ENCODE data around the gene NPFF.
A peak's percentile ranks its signal among the peaks of the same experiment; 100 is the strongest.
"Not testable (repeated sequence)": the region's sequence is repeated elsewhere in the genome, so short reads cannot be mapped to it uniquely, and the experiment has no call there.

NPFF gene

DNA sequence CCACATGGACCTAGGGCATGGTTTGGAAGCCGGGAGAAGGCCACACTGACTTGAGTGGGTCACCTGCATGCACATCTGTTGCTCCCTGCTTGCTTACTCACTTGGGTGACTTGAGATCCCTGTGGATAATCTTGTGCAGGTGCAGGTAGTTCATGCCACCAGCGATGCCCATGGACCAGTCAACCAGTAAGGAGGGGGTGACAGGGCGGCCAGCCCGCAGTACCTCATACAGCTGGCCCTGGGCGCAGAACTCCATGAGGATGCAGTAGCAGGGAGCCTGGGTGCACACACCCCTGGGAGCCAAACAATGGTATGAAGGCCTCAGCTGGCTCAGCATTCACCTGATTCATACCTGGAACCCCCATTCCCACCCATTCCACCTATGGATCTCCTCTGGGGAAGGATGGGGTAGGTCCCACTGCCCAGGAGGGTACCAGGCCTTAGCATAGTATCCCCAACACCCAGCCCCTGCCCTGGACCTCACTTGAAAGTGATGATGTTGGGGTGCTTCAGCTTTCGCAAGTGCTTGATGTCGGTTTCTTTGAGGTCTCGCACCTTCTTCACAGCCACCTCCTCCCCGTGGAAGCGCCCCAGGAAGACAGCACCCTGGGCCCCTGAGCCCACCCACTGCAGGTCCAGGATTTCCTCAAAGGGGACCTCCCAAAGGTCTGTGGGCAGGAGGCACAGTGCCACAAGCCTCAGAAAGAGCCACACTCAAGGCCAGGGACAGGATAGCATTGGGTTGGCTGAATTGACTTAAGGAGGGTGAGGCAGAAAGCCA lies 21.1 kb downstream of the NPFF start:
- no peak overlapping the region for H3K4me3 ChIP-seq (ENCODE audit: low read length)
- TF ChIP-seq, protein P1, sequence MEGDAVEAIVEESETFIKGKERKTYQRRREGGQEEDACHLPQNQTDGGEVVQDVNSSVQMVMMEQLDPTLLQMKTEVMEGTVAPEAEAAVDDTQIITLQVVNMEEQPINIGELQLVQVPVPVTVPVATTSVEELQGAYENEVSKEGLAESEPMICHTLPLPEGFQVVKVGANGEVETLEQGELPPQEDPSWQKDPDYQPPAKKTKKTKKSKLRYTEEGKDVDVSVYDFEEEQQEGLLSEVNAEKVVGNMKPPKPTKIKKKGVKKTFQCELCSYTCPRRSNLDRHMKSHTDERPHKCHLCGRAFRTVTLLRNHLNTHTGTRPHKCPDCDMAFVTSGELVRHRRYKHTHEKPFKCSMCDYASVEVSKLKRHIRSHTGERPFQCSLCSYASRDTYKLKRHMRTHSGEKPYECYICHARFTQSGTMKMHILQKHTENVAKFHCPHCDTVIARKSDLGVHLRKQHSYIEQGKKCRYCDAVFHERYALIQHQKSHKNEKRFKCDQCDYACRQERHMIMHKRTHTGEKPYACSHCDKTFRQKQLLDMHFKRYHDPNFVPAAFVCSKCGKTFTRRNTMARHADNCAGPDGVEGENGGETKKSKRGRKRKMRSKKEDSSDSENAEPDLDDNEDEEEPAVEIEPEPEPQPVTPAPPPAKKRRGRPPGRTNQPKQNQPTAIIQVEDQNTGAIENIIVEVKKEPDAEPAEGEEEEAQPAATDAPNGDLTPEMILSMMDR (IDR thresholded peaks at IDR 0.05; ENCODE audit: insufficient read depth, low read depth, low read length, missing control alignments), result no peak
- no peak for DNase-seq (ENCODE audit: low read depth)

DNA sequence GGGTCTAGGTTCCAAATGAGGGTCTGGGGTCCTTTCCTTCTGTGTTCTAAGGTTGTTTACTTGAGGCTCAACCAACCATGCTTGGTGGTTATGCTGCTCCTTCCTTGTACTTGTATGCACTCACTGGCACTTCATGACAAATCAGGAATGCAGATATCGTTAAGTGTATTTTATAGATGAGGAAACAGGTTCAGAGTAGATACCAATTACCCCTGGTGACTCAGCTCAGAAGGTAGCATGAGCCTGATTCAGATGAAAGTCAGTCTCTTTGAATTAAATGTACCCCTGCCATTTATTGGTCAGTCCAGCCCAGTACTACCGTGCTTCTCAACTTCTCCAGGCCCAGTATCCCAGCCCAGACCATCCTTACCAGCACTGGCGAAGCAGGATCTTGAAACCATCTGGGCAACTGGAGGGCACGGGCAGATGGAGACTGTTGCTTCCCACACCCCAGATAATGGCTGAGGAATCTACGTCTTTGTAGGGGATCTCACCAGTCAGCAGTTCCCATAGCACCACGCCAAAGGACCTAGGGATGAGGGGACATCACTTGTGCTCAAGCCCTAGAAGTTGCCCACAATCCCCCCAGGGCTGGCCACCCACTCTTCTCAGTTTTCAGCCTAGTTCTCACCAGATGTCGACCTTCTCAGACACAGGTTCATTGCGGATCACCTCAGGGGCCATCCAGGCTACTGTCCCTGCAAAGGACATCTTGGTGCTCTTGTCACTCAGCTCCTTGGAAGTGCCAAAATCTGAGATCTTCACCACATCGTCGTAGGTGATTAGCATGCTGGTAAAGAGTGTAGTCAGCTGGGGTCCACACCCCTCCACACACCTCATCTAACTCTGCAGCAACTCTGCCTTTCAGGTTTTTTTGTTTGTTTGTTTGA lies 22.4 kb downstream of the NPFF start:
- TF ChIP-seq, protein P1 (IDR thresholded peaks at IDR 0.05; ENCODE audit: insufficient read depth, low read depth, low read length, missing control alignments), result no peak
- H3K4me3 ChIP-seq (ENCODE audit: low read length), result no peak overlapping the region
- peak; percentile 61 for DNase-seq (ENCODE audit: low read depth)

DNA sequence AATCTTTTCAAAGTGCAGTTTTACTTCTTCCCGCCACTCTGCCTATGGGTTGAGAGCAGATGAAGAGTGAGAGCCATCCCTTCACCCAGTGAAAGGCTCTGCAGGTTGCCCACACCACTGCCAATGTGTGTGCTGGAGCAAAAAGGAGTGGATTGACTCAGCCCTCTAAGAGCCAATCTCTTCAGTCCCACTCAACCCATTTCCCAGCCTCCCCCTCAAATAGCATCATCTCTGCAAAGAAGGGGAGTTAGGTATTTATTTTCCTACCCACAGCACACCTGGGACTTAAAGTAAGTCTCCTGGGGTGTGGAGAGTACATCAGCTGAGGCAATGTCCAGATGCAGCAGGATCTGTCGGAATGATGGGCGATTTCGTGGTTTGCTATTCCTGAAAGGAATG lies 23.3 kb downstream of the NPFF start:
- TF ChIP-seq, protein P1 (IDR thresholded peaks at IDR 0.05; ENCODE audit: insufficient read depth, low read depth, low read length, missing control alignments), result no peak
- no peak for DNase-seq (ENCODE audit: low read depth)
- no peak overlapping the region for H3K4me3 ChIP-seq (ENCODE audit: low read length)

DNA sequence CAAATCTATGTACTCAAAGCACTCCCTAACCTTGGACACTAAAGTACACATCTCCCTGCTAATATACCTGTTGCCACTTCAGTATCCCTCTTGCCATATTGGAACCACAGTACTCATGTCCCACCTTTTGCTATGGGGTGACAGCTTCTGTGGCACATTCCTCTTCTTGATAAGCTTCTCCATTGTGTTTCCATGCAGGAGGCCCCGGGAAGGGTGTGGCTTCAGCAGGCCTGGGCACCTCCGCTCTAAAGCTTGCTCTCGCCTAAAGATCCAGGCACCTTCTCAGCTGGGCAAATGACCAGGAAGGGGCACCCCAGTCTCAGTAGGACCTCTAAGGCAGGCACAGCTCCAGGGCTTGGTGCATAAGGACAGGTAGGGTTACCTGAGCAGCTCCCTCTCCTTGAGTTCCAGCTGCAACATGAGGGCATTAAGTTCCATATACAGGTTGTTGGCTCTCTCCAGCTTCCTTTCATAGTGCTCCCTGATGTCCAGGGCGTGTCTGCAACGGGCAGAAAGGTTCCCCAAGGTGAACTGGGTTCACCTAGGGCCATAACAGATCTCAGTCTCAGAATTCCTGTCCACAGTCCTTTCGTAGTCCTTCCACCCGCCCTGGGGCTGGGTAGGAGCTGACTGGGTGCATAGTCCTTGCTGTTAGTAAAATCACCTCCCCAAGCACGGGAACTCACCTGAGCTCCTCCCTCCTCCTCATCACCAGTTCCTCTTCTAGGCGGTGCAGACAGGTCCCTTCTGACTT lies 23.9 kb downstream of the NPFF start:
- no peak for DNase-seq (ENCODE audit: low read depth)
- TF ChIP-seq, protein P1 (IDR thresholded peaks at IDR 0.05; ENCODE audit: insufficient read depth, low read depth, low read length, missing control alignments), result no peak
- no peak overlapping the region for H3K4me3 ChIP-seq (ENCODE audit: low read length)

DNA sequence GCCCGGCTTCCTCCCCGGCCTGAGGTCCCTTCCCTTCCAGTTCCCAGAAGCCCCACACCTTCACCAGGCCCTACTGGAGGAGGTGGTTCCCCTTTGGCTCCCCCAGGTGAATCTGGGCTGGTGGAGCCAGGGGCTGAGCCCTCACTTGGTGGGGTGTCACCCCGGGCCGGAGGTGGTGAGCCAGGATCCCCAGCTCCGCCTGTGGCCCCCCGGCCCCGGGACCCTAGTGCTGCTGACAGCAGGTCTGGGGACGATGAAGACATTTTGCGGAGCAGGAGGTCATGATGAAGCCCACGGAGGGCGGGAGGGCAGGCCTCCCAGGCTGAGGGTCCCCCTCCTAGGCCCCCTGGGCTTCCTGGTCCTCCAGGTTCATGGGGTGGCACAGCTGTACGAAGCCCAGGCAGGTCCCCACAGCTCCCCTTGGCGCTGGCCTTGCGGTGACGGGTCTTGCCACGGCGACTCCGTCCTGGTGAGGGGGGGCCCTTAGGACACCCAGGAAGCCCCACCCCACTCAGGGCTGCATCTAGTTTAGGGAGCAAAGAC lies 24.6 kb downstream of the NPFF start:
- no peak for DNase-seq (ENCODE audit: low read depth)
- TF ChIP-seq, protein P1 (IDR thresholded peaks at IDR 0.05; ENCODE audit: insufficient read depth, low read depth, low read length, missing control alignments), result no peak
- no peak overlapping the region for H3K4me3 ChIP-seq (ENCODE audit: low read length)

DNA sequence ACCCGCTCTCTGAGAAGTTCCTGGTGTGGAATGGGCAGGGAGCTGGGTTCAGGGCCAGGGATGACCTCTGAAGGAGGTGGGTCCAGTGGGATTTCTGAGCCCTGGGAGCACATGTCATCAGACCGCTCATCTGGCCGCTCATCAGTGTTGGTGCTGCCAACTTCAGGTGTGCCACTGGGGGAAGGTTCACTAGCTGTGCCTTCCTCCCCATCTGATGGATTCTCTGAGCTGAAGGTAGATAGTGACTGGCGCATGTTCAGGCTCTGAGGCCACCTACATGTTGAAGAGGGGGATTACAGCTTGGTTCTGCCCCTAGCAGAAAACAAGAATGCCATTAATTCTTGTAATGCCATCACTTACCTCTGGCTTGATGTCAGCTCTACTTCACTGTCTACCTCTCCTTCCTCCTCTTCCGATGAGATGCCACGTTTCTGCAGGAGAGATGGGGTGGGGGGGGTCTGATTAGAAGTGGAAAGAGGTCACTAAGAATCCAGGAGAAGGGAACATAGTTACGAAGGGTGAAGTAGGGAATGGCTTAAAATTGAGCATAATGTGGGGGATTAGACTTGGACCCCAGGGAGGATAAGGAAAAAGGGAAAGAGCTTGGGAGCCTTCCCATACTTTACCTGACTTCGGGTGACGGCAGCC lies 25.2 kb downstream of the NPFF start:
- TF ChIP-seq, protein P1 (IDR thresholded peaks at IDR 0.05; ENCODE audit: insufficient read depth, low read depth, low read length, missing control alignments), result peak; percentile 14
- DNase-seq (ENCODE audit: low read depth), result peak; percentile 37
- no peak overlapping the region for H3K4me3 ChIP-seq (ENCODE audit: low read length)

DNA sequence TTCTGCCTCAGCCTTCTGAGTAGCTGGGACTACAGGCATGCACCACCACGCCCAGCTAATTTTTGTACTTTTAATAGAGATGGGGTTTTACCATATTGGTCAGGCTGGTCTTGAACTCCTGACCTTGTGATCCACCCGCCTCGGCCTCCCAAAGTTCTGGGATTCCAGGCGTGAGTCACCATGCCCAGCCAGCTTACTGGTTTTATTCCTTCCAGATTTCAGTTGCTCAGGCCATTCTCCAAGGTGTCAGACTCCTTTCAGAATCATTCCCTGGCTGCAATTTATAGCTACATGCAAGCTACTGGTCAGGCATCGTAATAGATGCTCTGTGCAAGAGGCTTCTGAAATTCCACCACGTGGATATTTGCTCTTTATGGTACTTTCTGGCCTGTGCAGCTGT lies 25.8 kb downstream of the NPFF start:
- H3K4me3 ChIP-seq (ENCODE audit: low read length); DNase-seq (ENCODE audit: low read depth): not testable (repeated sequence)

Data from epithelial cell of esophagus (primary cell).